GM12892 (cell line): ENCODE results near the gene STAU1.
"Not testable (repeated sequence)": the region's sequence is repeated elsewhere in the genome, so short reads cannot be mapped to it uniquely, and the experiment has no call there.

Experiments used
- POLR2A ChIP-seq: IDR thresholded peaks from 2 replicates; pipeline ENCODE4 v1.6.1; 2011; ENCODE audit warnings: low read depth, low read length, control low read depth
- POLR2AphosphoS5 ChIP-seq: IDR thresholded peaks from 2 replicates; pipeline ENCODE4 v1.6.1; 2011; ENCODE audit warnings: low read depth, low read length, control low read depth
- TAF1 ChIP-seq: IDR thresholded peaks from 2 replicates; pipeline ENCODE4 v1.6.1; 2011; ENCODE audit warnings: low read depth, mild to moderate bottlenecking, control low read depth, low read length, borderline replicate concordance

DNA sequence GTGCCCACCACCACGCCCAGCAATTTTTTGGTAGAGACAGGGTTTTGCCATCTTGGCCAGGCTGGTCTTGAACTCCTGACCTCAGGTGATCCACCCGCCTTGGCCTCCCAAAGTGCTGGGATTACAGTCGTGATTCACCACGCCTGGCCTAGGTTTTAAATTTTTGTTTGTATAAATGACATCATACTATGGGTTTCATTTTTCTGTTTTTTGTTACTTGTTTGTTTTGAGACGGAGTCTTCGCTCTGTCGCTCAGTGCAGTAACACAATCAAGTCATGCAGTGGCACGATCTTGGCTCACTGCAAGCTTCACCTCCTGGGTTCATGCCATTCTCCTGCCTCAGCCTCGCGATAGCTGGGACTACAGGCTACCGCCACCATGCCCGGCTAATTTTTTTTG is 105.8 kb downstream of the STAU1 start:
- TF ChIP-seq POLR2A, TAF1, POLR2AphosphoS5: not testable (repeated sequence)
